Measurements from ENCODE around the gene AGAP1. TPM values are rescaled to one million over a fixed set of nuclear protein-coding genes. Genes with fewer than 3 reads are reported as not detected.

Gene AGAP1
- total RNA-seq, 1 donor from 2014 or later, result 47.2 TPM

DNA sequence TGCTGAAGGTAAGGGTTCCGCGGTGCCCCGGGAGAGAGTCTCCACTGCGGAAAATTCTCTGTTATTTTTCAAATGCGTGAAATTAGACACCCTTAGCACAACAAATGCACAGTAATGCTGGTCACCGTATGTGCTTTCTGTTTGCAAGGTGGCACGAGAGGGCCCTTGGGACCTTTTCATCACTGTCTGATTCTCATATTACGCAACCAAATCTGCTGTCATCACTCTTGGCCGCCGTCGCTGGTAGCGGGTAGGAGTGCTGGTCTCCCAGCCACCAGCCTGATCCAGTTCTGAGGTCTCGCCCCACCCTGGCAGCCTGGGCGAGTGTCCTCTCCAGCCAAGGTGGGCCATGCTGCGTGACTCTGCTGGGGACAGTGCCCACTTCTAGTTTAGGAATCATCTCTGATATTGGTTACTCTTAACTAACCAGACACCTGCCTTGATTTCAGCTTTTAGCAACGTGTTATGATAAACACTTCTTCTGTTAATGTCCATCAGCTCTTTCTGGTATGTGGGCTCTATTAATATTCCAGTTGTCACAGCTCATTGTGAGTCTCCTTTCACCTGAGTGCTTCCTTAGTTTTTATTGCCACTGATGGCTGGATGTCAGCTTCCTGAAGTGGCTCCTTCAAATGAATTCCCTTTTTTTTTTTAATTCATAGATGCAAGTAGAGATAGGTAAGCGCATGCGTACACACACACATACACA is 474.9 kb downstream of the AGAP1 start:
- no peak overlapping the region for H3K4me3 Mint-ChIP-seq (ENCODE audit: low read depth)
- no peak overlapping the region for H3K27ac Mint-ChIP-seq
- no peak for DNase-seq (ENCODE audit: low spot score, unreplicated experiment)

DNA sequence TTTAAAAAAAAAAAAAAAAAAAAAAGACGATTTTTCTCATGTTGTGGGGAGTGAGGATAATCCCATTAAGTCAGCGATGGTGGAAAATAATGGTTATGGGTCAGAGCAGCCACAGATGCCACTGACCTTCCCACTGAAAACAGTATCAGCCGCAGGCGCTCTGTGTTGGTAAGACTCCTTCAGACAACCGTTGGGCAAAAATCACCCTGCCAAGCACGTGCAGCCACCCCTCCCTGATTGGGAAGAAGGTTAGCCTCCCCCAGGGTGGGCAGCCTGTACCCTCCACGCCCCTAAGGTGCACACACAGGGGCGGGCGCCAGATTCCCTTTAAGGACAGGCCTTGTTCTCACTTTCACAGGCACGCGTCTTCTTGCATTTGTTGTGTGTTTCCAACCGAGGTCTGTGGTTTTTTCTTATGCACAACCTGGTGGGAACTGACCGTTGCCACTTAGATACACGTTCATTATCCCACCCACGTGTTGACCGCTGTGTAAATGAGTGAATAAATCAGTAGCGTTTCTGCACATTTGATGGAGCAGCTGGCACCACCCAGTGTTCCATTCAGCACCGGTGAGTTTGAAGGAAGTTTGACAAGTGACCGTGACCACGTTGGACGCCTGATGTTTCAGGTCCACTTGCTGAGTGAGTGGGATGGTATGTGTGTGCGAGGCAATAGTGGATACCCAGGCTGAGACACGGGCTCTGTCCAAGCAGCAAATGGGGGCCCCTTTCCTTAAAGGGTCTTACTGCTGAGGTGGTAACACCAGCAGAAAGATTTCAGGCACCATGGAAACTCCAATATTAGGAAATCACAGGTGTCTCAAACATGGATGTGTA is 476.6 kb downstream of the AGAP1 start:
- TF ChIP-seq, protein P1, sequence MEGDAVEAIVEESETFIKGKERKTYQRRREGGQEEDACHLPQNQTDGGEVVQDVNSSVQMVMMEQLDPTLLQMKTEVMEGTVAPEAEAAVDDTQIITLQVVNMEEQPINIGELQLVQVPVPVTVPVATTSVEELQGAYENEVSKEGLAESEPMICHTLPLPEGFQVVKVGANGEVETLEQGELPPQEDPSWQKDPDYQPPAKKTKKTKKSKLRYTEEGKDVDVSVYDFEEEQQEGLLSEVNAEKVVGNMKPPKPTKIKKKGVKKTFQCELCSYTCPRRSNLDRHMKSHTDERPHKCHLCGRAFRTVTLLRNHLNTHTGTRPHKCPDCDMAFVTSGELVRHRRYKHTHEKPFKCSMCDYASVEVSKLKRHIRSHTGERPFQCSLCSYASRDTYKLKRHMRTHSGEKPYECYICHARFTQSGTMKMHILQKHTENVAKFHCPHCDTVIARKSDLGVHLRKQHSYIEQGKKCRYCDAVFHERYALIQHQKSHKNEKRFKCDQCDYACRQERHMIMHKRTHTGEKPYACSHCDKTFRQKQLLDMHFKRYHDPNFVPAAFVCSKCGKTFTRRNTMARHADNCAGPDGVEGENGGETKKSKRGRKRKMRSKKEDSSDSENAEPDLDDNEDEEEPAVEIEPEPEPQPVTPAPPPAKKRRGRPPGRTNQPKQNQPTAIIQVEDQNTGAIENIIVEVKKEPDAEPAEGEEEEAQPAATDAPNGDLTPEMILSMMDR (IDR thresholded peaks at IDR 0.05; ENCODE audit: unreplicated experiment), result no peak
- no peak overlapping the region for H3K27ac Mint-ChIP-seq
- peaks cover 15% of the 10 kb centered on the region for H3K36me3 Mint-ChIP-seq (ENCODE audit: insufficient read depth)
- no peak overlapping the region for H3K4me3 Mint-ChIP-seq (ENCODE audit: low read depth)
- no peak for DNase-seq (ENCODE audit: low spot score, unreplicated experiment)
- H3K9me3 Mint-ChIP-seq (ENCODE audit: low read depth), result no peaks in the 10 kb centered on the region
- H3K4me1 Mint-ChIP-seq (ENCODE audit: low read depth), result no peaks in the 10 kb centered on the region
- no peaks in the 10 kb centered on the region for H3K27me3 Mint-ChIP-seq

More for the DNA sequence above, 474.9 kb downstream of the AGAP1 start:
- Mint-ChIP-seq H3K9me3 (ENCODE audit: low read depth) (no peaks in the 10 kb centered on the region), H3K27me3 (no peaks in the 10 kb centered on the region), H3K36me3 (ENCODE audit: insufficient read depth) (peaks cover 15% of the 10 kb centered on the region), H3K4me1 (ENCODE audit: low read depth) (no peaks in the 10 kb centered on the region)
- TF ChIP-seq, protein P1 (IDR thresholded peaks at IDR 0.05; ENCODE audit: unreplicated experiment), result no peak

DNA sequence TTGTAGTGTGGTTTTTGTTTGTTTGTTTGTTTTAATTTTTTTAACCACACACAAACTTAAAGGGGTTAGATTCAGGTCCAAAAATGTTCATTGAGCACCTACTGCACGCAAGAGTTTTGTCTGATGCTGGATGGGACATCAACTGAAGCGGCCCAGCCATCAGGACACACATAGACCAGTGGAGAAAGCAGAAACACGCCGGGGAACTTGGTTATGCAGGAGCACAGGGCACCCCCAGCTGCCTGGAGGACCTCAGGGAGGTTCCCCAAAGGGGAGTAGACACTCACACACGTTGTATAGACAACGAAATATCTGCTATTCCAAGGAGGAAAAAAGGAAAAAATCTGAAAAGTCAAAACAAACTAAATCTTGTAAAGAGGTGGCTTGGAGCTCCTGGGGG is 482.7 kb downstream of the AGAP1 start:
- Mint-ChIP-seq H3K27ac (no peak overlapping the region), H3K4me1 (ENCODE audit: low read depth) (peaks cover 4% of the 10 kb centered on the region), H3K9me3 (ENCODE audit: low read depth) (no peaks in the 10 kb centered on the region), H3K4me3 (ENCODE audit: low read depth) (no peak overlapping the region), H3K27me3 (no peaks in the 10 kb centered on the region), H3K36me3 (ENCODE audit: insufficient read depth) (peaks cover 5% of the 10 kb centered on the region)
- TF ChIP-seq, protein P1 (IDR thresholded peaks at IDR 0.05; ENCODE audit: unreplicated experiment), result no peak
- DNase-seq (ENCODE audit: low spot score, unreplicated experiment), result no peak

DNA sequence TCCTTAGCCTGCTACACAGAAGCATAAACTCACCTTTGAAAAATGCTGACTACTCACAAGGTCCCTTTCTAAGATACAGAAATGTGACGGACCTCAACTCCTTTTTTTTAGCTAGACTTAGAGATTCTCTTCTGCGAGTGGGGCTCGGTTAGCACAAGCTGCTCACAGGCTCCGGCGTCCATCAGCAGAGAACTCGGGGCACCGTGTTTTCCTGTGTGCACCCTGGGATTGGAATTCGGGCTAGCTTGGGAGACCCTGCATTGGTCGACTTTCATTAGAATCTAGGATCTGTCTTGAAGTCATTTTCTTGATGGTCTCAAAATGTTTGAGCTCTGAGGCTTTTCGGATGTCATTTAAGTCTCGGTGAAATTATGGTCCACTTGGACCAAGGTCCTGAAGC is 483.1 kb downstream of the AGAP1 start:
- H3K9me3 Mint-ChIP-seq (ENCODE audit: low read depth), result no peaks in the 10 kb centered on the region
- H3K4me3 Mint-ChIP-seq (ENCODE audit: low read depth), result no peak overlapping the region
- peaks cover 4% of the 10 kb centered on the region for H3K4me1 Mint-ChIP-seq (ENCODE audit: low read depth)
- H3K27me3 Mint-ChIP-seq, result no peaks in the 10 kb centered on the region
- TF ChIP-seq, protein P1 (IDR thresholded peaks at IDR 0.05; ENCODE audit: unreplicated experiment), result no peak
- no peak overlapping the region for H3K27ac Mint-ChIP-seq
- peaks cover 5% of the 10 kb centered on the region for H3K36me3 Mint-ChIP-seq (ENCODE audit: insufficient read depth)
- DNase-seq (ENCODE audit: low spot score, unreplicated experiment), result no peak

DNA sequence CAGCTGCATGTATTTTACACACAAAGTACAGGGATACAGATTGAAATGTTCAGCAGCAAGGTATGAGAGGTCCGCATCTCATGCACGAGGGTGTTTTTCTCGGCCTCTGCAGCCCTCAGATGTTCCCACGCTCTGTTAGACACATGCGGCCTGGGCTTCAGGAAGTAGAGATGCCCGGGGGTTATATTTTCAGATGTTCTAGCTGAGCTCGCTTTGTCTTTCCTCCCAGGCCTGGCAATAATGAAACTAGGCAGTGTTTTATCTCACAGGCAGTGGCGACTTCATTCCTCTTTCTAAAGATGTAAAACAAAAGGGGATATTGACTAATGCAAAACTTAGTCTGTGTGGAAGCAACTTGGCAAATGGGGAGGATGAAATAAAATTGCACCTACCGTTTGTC is 483.6 kb downstream of the AGAP1 start:
- no peak overlapping the region for H3K4me3 Mint-ChIP-seq (ENCODE audit: low read depth)
- TF ChIP-seq, protein P1 (IDR thresholded peaks at IDR 0.05; ENCODE audit: unreplicated experiment), result no peak
- peaks cover 5% of the 10 kb centered on the region for H3K36me3 Mint-ChIP-seq (ENCODE audit: insufficient read depth)
- no peak for DNase-seq (ENCODE audit: low spot score, unreplicated experiment)
- no peaks in the 10 kb centered on the region for H3K9me3 Mint-ChIP-seq (ENCODE audit: low read depth)
- H3K4me1 Mint-ChIP-seq (ENCODE audit: low read depth), result peaks cover 4% of the 10 kb centered on the region
- no peaks in the 10 kb centered on the region for H3K27me3 Mint-ChIP-seq
- no peak overlapping the region for H3K27ac Mint-ChIP-seq

All from progenitor cell of endocrine pancreas (in vitro differentiated cells).